Fibroblast of skin of left biceps (primary cell): ENCODE measurements around the gene SIDT1.
A peak's percentile ranks its signal among the peaks of the same experiment; 100 is the strongest.

Experiments used
- DNase-seq, 2 experiments: peaks; one replicate each; pipeline ENCODE4 v3.0.0-alpha.2; 2013; ENCODE audit warnings: low read depth in 2 of 2

SIDT1 gene

DNA sequence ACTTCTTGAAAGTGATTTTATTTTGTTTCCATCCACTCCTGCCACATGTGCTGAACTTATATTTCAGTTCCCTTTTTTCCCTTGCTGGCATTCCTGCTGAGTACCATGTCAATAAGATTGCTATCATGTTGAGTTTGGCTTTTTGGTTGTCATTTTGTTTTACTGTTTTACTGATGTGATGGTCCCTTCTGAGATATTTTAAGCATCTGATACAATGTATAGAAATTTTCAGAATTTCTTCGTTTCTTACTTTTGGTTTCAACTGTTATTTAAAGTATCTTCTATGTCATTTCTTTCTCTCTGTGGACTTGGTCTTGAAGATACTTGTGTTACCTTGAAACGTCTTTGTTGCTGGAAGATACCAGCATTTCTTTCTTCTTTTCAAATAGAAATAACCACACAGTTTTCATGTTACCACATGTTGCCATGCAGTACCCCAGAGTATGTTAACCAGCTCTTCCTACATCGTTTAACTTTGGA lies 14.1 kb downstream of the SIDT1 start:
- no peak for DNase-seq

DNA sequence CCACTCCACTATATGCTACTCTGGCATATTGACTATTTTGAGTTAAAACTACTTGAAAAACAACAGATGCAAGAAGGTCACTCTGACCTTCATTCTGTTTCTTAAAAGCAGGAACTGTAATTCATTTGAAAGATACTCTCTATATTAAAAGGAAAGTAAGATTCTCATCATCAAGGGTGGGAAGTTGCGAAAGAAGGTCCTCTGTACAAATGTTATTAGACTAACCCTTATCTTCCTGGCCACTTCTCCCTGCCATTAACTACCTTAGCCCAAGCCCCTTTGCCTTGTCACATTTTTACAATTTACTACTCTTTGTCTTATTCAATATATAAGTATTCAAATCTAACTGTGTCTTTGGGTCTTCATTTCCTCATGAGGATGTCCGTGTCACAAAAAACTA lies 16.1 kb downstream of the SIDT1 start:
- DNase-seq = no peak

DNA sequence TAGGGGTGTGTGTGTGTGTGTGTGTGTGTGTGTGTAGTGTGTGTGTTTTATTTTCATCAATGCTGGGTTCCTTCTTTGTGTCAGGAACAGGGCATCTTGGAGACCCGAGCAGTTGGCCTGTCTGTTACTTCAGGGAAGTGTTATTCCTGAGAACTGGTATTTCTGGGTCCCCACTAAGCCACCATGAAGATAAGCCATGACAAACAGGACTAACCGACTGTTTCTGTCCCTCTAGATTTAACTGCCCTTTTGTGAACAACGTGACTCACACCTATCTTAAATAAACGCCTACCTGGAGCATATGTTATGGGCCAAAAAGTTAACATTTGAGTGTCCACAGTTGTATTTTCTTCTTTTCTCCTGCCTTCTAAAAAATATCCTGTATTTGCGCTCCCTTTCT lies 19.5 kb downstream of the SIDT1 start:
- DNase-seq = no peak

GRCh38 chr3:113552851-113553250 lies 20.5 kb downstream of the SIDT1 start:
- no peak for DNase-seq

DNA sequence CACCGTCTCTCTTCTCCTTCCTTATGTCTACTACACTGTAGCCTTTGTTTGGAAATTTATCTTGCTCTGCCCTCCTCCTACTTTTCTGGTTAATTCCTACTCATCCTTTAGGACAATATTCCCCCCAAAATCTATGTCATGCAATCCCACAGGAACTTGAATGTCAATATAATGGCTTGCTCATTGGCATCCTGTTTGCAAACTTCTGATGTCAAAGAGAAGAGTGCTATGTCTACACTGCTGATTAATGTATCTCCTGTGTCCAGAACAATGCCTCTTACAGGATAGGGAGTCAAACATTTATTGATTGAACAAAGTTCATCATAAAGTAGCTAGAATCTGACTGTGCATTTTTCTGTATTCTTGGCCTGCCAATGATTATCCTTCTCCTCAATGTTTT lies 22.8 kb downstream of the SIDT1 start:
- no peak for DNase-seq

- DNase-seq = no peak
Observed at GRCh38 chr3:113556316-113556945, 24.1 kb downstream of the SIDT1 start.

DNA sequence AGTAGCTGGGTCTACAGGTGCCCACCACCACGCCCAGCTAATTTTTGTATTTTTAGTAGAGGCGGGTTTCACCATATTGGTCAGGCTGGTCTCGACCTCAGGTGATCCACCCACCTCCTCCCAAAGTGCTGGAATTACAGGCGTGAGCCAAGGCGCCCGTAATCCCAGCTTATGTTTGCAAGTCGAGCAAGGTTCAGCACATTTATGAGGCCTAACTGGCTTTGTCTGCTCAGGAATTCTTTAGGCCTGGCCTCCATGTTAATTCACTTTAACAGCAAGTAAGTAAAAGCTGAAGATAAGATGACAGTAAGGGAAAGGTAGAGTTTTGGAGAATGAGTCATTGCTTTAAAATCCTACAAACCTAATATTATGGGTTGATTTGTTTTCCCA lies 24.6 kb downstream of the SIDT1 start:
- DNase-seq = no peak

DNA sequence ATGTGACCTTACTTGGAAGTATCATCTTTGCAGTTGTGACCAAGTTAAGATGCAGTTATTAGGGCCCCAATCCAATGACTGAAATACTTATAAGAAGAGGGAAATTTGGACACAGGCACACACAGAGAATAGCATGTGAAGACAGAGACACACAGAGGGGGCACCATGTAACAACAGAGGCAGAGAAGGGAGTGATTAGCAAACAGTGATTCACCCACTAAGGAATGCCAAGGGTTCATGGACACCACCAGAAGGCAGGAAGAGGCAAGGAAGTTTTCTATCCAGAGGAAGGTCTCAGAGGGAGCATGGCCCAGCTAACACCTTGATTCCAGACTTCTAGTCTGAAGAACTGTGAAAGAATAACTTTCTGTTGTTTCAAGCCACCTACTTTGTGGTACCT lies 25.0 kb downstream of the SIDT1 start:
- DNase-seq = peak; percentile 2 to 3

DNA sequence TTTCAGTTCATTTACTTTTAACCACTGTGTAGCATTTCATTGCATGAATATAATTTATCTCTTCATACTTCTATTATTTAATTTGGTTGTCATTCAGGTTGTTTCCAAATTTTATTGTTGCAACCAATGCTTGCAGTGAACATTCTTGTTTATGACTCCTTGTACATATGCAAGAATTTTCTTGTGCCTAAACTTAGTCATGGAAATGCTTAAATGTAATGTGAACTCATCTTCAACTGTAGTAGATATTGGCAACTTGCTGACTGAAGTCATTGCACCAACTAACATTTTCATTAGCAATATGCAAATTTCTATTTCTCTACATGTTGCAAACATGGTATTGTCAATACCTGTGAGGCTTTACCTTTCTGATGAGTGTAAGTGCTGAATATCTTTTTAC lies 26.7 kb downstream of the SIDT1 start:
- DNase-seq = no peak

- no peak for DNase-seq
Observed at GRCh38 chr3:113560271-113560670, 27.9 kb downstream of the SIDT1 start.

DNA sequence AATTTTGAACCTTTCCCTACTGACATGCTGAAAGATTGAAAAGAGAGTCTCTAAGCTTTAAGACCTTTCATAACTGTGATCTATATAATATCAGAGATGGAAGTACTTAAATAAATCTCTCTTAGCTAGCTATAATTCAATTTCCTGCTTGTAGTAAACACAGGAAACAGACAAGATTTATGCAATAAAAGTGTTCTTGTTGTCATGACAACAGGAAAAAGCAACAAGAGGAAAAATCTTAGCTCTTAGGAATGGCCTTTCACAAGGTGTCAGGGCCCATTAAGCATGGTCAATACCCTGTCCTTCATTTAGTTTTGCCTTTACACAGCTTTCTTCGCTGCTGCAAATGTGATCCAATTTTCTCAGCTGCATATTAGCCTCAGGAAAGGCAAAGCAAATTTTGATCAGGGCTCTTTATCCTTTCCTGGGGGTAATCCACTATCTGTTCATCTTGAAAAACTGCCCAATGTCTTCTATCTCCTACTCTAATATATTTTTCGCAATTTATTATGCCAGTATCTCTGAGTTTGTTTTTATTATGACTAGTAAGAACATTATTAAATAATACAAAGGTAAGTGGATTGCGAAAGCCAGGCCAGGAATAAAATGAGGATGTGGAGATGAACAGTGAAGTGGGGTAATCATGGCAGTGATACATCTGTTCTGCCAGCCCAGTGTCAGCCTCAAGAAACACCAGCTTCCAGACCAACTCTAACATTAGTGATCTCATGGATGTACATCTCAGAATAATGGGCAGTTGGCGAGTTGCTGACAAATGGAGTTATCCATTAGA lies 28.7 kb downstream of the SIDT1 start:
- DNase-seq = no peak

GRCh38 chr3:113565555-113565954 lies 33.2 kb downstream of the SIDT1 start:
- no peak for DNase-seq

GRCh38 chr3:113570158-113570557 lies 37.8 kb downstream of the SIDT1 start:
- DNase-seq = no peak

DNA sequence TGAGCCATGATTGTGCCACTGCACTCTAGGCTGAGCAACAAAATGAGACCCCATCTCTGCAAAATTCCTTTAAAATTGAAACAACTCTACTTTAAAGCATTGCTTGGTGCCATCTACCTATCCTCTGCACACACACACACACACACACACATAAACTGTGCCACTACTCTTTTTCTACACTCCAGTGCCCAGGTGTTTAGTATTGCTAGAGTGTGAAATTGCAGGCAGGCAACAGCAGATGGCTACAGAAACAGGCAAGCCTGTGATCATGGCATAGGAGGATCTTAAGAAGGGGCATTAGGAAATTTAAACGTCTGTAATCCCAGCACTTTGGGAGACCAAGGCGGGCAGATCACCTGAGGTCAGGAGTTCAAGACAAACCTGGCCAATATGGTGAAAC lies 39.0 kb downstream of the SIDT1 start:
- no peak for DNase-seq

DNA sequence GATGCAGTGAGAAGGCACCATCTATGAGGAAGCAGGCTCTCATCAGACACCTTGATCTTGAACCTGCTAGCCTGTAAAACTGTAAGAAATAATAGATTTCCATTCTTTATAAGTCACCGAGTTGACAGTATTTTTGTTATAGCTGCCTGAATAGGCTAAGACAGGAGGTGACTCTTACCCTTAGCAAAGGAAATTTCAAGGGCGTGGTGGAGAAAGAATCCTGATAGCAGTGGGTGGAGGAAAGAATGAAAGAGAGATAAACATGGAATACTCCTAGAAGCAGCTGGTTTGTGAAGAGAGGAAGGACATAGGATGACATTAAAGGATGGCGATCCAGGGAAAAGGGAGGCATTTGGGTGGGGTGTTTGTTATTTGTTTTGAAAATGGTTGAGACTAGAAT lies 41.4 kb downstream of the SIDT1 start:
- no peak for DNase-seq

- DNase-seq = no peak
Observed at GRCh38 chr3:113574213-113574612, 41.9 kb downstream of the SIDT1 start.

DNA sequence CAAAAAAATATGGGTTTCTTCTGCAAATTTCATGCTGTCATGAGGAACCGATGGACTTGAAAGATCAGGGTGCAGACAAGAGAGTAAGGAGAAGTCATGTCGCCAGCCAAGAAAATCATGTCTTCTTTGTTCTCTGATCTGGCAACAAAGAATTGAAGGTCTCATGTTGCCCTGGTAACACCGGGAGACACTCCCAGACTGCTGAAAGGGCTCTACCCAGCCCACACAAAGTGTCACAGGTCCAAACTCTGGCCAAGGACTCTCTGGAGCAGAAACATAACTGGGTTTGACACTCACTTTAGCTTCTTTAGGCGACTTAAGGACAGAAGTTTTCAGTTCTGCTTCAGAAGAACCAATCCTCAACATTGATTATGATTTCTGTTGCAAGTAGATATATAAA lies 42.9 kb downstream of the SIDT1 start:
- no peak for DNase-seq

DNA sequence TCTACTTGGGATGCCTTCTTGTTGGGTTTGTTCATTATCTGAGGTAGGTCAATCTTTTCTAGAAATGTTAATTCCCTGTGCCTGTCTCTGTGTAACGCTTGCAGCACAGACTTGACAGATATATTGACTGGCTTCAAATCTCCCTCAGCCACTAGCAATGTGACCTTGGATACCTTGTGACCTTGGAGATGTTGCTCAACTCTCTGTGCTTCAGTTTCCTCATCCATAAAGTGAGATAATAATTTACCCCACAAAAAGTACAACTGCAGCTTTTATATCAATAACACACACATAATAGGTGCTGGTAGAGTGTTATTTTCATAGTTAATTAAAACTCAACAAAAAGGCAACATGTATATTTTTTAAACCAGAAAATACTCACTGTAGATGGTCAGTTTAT lies 52.9 kb downstream of the SIDT1 start:
- DNase-seq = no peak

GRCh38 chr3:113585720-113586119 lies 53.4 kb downstream of the SIDT1 start:
- no peak for DNase-seq

DNA sequence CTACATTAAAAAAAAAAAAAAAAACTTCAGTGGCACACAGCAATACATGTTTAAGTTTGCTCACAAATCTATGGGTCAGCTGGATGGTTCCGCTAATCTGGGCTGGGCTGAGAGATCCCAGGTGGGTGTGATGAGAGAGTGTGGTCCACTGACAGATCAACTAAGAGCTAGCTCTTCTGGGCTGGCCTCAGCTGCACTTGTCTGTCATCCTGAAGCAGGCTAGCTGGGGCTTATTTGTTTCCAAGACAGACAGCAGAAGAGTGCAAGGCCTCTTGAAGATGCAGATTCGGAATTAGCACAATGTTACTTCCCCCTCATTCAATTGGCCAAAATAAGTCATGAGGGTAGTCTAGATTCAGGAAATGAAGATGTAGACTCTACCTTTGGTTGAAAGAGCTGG lies 56.5 kb downstream of the SIDT1 start:
- no peak for DNase-seq

DNA sequence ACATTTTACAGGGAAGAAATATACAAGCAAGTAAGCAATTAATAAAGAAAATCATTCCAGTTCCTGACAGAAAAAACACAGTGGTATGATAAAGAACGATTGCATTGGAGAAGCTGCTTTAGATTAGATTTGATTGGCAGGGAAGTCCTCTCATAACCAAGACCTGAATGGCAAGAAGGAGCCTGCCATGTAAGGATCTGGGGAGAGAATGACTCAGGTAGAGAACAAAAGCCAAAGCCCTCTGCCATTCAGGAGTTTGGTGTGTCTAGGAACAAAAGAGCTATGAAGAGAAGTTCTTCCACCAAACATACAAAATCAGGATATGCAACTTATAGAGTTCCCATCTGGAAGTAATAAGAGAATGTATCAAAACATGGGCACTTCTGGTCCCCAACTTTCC lies 57.6 kb downstream of the SIDT1 start:
- DNase-seq = no peak

DNA sequence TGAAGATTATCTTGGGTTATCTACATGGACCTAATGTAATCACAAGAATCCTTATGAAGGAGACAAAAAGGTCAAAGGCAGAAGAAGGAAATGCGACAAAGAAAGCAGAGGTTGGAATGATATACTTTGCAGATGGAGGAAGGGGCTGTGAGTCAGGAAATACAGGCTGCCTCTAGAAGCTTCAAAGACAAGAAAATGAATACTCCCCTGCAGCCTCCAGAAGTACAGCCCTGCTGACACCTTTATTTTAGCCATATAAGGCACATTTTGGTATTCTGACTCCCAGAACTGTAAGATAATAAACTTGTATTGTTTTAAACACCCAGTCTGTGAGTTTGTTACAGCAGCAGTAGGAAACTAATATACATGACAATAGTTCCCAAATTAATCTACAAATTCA lies 58.6 kb downstream of the SIDT1 start:
- no peak for DNase-seq

GRCh38 chr3:113594066-113594465 lies 61.7 kb downstream of the SIDT1 start:
- no peak for DNase-seq
